ENCODE results near the gene KCNAB1. TPM values are rescaled to one million over a fixed set of nuclear protein-coding genes. Genes with fewer than 3 reads are reported as not detected.

KCNAB1 gene
- total RNA-seq, 3 donors from 2014 or later (not counting 1 experiment from before 2014, with no cell fraction given) = not detected

DNA sequence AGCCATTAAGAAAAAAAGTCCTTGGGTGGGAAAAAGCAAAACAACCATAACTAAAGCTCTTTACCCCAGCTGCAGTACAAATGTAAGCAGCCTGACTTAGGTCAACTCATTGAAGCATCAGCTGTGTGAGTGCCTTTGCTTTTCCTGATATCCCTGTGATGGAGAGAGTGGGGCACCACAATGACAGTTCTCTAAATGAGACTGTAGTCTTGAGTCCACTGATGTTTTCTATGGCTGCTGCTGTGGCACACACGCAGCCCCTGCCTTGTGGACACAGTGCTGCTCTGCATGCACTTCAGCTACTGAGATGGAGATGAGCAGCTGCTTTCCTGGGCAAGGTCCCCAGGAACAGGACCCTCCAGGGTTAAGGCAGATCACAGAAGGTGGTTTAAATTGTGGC is 173.2 kb downstream of the KCNAB1 start:
- no peaks in the 10 kb centered on the region for H3K4me1 Mint-ChIP-seq
- Histone ChIP-seq H3K4me3 (ENCODE audit: low read length) (no peak overlapping the region), H3K9me3 (ENCODE audit: control insufficient read depth, insufficient read depth, low read length) (no peaks in the 10 kb centered on the region), H3K36me3 (ENCODE audit: control insufficient read depth, insufficient read depth, low read length) (no peaks in the 10 kb centered on the region), H3K27ac (ENCODE audit: low read length) (no peak overlapping the region), H3K27me3 (ENCODE audit: control insufficient read depth, insufficient read depth, low read length) (peaks cover 24% of the 10 kb centered on the region), H3K4me1 (ENCODE audit: control insufficient read depth, insufficient read depth, low read length) (no peaks in the 10 kb centered on the region)
- no peak for DNase-seq
- no peak overlapping the region for H3K4me3 Mint-ChIP-seq
- TF ChIP-seq, protein P1, sequence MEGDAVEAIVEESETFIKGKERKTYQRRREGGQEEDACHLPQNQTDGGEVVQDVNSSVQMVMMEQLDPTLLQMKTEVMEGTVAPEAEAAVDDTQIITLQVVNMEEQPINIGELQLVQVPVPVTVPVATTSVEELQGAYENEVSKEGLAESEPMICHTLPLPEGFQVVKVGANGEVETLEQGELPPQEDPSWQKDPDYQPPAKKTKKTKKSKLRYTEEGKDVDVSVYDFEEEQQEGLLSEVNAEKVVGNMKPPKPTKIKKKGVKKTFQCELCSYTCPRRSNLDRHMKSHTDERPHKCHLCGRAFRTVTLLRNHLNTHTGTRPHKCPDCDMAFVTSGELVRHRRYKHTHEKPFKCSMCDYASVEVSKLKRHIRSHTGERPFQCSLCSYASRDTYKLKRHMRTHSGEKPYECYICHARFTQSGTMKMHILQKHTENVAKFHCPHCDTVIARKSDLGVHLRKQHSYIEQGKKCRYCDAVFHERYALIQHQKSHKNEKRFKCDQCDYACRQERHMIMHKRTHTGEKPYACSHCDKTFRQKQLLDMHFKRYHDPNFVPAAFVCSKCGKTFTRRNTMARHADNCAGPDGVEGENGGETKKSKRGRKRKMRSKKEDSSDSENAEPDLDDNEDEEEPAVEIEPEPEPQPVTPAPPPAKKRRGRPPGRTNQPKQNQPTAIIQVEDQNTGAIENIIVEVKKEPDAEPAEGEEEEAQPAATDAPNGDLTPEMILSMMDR (IDR thresholded peaks at IDR 0.05) = no peak
- 86% methylated on average over 1 of the region's 1 CpG for WGBS (ENCODE audit: insufficient coverage)
- H3K27ac Mint-ChIP-seq = no peak overlapping the region
- H3K9me3 Mint-ChIP-seq = no peaks in the 10 kb centered on the region
- H3K27me3 Mint-ChIP-seq (ENCODE audit: low read depth in 2 of 2) = peaks cover 47 to 63% of the 10 kb centered on the region in 2 donors
- no peaks in the 10 kb centered on the region for H3K36me3 Mint-ChIP-seq
- intact Hi-C loops (cut with micrococcal nuclease) = no loop called here
- no peak for ATAC-seq

DNA sequence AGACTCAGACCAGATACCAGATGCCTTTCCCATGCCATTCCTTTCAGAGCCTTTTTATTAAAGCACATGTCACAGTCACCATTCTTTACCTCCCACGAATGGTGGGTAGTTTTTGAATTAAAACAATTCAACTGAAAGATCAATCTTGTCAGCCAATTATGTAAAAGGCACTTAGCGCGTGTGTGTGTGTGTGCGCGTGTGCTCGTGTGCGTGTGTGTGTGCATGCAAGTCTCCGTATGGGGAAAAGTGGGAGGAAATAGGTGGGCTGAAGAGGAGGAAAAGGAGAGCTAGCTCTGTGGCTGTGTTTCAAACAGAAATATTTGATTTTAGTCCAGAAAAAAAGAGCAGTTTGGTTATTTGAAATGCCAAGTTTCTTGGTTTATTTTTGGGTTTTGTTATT is 177.2 kb downstream of the KCNAB1 start:
- TF ChIP-seq, protein P1 (IDR thresholded peaks at IDR 0.05) = no peak
- 91% methylated on average over 8 of the region's 8 CpGs for WGBS (ENCODE audit: insufficient coverage)
- ATAC-seq = no peak
- DNase-seq = no peak
- Mint-ChIP-seq H3K27ac (no peak overlapping the region), H3K36me3 (no peaks in the 10 kb centered on the region), H3K9me3 (no peaks in the 10 kb centered on the region), H3K27me3 (ENCODE audit: low read depth in 2 of 2) (peaks cover 26 to 45% of the 10 kb centered on the region in 2 donors), H3K4me3 (no peak overlapping the region), H3K4me1 (no peaks in the 10 kb centered on the region)
- no peaks in the 10 kb centered on the region for H3K36me3 ChIP-seq (ENCODE audit: control insufficient read depth, insufficient read depth, low read length)
- H3K4me3 ChIP-seq (ENCODE audit: low read length) = no peak overlapping the region
- intact Hi-C loops (cut with micrococcal nuclease) = no loop called here
- H3K27me3 ChIP-seq (ENCODE audit: control insufficient read depth, insufficient read depth, low read length) = peaks cover 4% of the 10 kb centered on the region
- H3K9me3 ChIP-seq (ENCODE audit: control insufficient read depth, insufficient read depth, low read length) = no peaks in the 10 kb centered on the region
- no peaks in the 10 kb centered on the region for H3K4me1 ChIP-seq (ENCODE audit: control insufficient read depth, insufficient read depth, low read length)
- no peak overlapping the region for H3K27ac ChIP-seq (ENCODE audit: low read length)

DNA sequence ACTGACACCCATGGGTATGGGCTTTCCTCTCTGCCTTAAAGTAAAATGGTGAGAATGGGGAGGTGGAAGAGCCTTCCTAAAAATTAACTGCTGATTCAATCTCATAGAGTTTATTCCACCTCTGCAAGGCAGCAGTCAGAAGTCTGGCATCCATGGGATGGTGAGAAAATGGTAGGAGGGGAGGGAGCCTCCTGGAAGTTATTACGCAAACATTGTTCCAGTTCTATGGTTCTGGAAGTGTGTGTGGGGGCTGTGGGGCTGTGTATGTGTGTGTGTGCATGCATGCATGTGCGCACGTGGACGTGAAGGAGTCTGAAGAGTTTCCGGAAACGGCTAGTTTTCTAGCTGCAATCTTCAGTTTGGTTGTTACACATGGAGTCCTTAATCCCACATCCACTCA is 177.6 kb downstream of the KCNAB1 start:
- peaks cover 22 to 41% of the 10 kb centered on the region in 2 donors for H3K27me3 Mint-ChIP-seq (ENCODE audit: low read depth in 2 of 2)
- WGBS (ENCODE audit: insufficient coverage) = 96% methylated on average over 6 of the region's 6 CpGs
- ATAC-seq = no peak

DNA sequence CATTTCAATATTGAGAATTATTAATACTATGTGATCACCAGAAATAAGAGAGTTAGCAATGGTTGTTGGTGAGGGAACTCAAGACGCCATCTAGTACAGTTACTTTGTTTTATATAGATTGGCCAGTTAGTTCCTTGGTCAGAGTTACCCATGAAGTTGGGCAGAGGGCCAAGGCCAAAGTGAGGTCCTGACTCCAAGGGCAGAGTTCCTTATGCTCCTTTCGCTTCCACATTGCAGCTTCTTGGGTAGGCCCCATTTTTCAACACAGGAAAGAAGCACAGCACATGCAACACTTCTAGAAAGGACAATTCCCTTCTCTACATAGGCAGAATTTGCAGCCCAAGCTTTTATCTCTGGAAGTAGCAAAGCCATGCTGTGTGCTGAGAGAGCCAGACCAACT is 178.6 kb downstream of the KCNAB1 start:
- TF ChIP-seq, protein P1 (IDR thresholded peaks at IDR 0.05) = no peak
- Histone ChIP-seq H3K36me3 (ENCODE audit: control insufficient read depth, insufficient read depth, low read length) (no peaks in the 10 kb centered on the region), H3K4me1 (ENCODE audit: control insufficient read depth, insufficient read depth, low read length) (no peaks in the 10 kb centered on the region), H3K27me3 (ENCODE audit: control insufficient read depth, insufficient read depth, low read length) (no peaks in the 10 kb centered on the region), H3K27ac (ENCODE audit: low read length) (no peak overlapping the region), H3K9me3 (ENCODE audit: control insufficient read depth, insufficient read depth, low read length) (no peaks in the 10 kb centered on the region), H3K4me3 (ENCODE audit: low read length) (no peak overlapping the region)
- H3K4me3 Mint-ChIP-seq = no peak overlapping the region
- peaks cover 17 to 31% of the 10 kb centered on the region in 2 donors for H3K27me3 Mint-ChIP-seq (ENCODE audit: low read depth in 2 of 2)
- H3K36me3 Mint-ChIP-seq = no peaks in the 10 kb centered on the region
- H3K27ac Mint-ChIP-seq = no peak overlapping the region
- intact Hi-C loops (cut with micrococcal nuclease) = no loop called here
- no peak for ATAC-seq
- WGBS (ENCODE audit: insufficient coverage) = 73% methylated on average over 2 of the region's 2 CpGs
- no peak for DNase-seq
- no peaks in the 10 kb centered on the region for H3K4me1 Mint-ChIP-seq
- no peaks in the 10 kb centered on the region for H3K9me3 Mint-ChIP-seq

More for the DNA sequence above, 177.6 kb downstream of the KCNAB1 start:
- Histone ChIP-seq H3K27me3 (ENCODE audit: control insufficient read depth, insufficient read depth, low read length) (peaks cover 1% of the 10 kb centered on the region), H3K4me1 (ENCODE audit: control insufficient read depth, insufficient read depth, low read length) (no peaks in the 10 kb centered on the region), H3K27ac (ENCODE audit: low read length) (no peak overlapping the region), H3K9me3 (ENCODE audit: control insufficient read depth, insufficient read depth, low read length) (no peaks in the 10 kb centered on the region), H3K4me3 (ENCODE audit: low read length) (no peak overlapping the region), H3K36me3 (ENCODE audit: control insufficient read depth, insufficient read depth, low read length) (no peaks in the 10 kb centered on the region)
- no peak for DNase-seq
- intact Hi-C loops (cut with micrococcal nuclease) = no loop called here
- Mint-ChIP-seq H3K4me3 (no peak overlapping the region), H3K27ac (no peak overlapping the region), H3K36me3 (no peaks in the 10 kb centered on the region), H3K9me3 (no peaks in the 10 kb centered on the region), H3K4me1 (no peaks in the 10 kb centered on the region)
- TF ChIP-seq, protein P1 (IDR thresholded peaks at IDR 0.05) = no peak

Data from natural killer cell (primary cell).